Mucosa of rectum (tissue), 2 donors: Measurements from ENCODE around the gene PRR30.
A peak's percentile ranks its signal among the peaks of the same experiment; 100 is the strongest.
"Not testable (repeated sequence)": the region's sequence is repeated elsewhere in the genome, so short reads cannot be mapped to it uniquely, and the experiment has no call there.

Experiments used
- H3K27ac ChIP-seq, 2 donors: one replicate each; pipeline ENCODE4 v1.7.0; 2013; ENCODE audit warnings: inconsistent platforms in 2 of 2, low read depth in 2 of 2, low read length in 2 of 2
- H3K27me3 ChIP-seq, 2 donors: one replicate each; pipeline ENCODE4 v1.7.0; 2013; ENCODE audit warnings: low read length in 2 of 2; ENCODE audit not compliant: control insufficient read depth in 2 of 2, insufficient read depth in 2 of 2
- H3K36me3 ChIP-seq, 2 donors: one replicate each; pipeline ENCODE4 v1.7.0; 2013; ENCODE audit warnings: low read length in 2 of 2; ENCODE audit not compliant: control insufficient read depth in 2 of 2, insufficient read depth in 2 of 2
- H3K4me1 ChIP-seq, 2 donors: one replicate each; pipeline ENCODE4 v1.7.0; 2013; ENCODE audit warnings: low read length in 2 of 2, mild to moderate bottlenecking in 1 of 2; ENCODE audit not compliant: control insufficient read depth in 2 of 2, insufficient read depth in 2 of 2
- H3K4me3 ChIP-seq, 2 donors: one replicate each; pipeline ENCODE4 v1.7.0; 2013; ENCODE audit warnings: low read length in 2 of 2
- H3K9ac ChIP-seq, 2 donors: one replicate each; pipeline ENCODE4 v1.7.0; 2013; ENCODE audit warnings: low read length in 2 of 2, low read depth in 1 of 2, mild to moderate bottlenecking in 1 of 2
- H3K9me3 ChIP-seq, 2 donors: one replicate each; pipeline ENCODE4 v1.7.0; 2013; ENCODE audit warnings: low read length in 2 of 2; ENCODE audit not compliant: control insufficient read depth in 2 of 2
- donor health status: healthy.
- donor health status: Normal muscosa, but diverticular disease.

The PRR30 gene

GRCh38 chr2:27130396-27130795 is 8.8 kb downstream of the PRR30 start:
- Histone ChIP-seq H3K27me3 (no peaks in the 10 kb centered on the region), H3K36me3 (peaks cover 23 to 31% of the 10 kb centered on the region in 2 donors), H3K27ac (no peak overlapping the region), H3K9ac (no peak overlapping the region), H3K4me1 (peaks cover 15 to 18% of the 10 kb centered on the region in 2 donors), H3K4me3 (no peak overlapping the region), H3K9me3 (no peaks in the 10 kb centered on the region)

- Histone ChIP-seq H3K9ac (no peak overlapping the region), H3K36me3 (peaks cover 23 to 31% of the 10 kb centered on the region in 2 donors), H3K27me3 (no peaks in the 10 kb centered on the region), H3K27ac (no peak overlapping the region), H3K4me1 (peaks cover 15 to 16% of the 10 kb centered on the region in 2 donors), H3K9me3 (no peaks in the 10 kb centered on the region), H3K4me3 (no peak overlapping the region)
These were observed 10.3 kb downstream of the PRR30 start for GRCh38 chr2:27128668-27129571.

- Histone ChIP-seq H3K4me1 (peaks cover 12 to 15% of the 10 kb centered on the region in 2 donors), H3K36me3 (peaks cover 23 to 31% of the 10 kb centered on the region in 2 donors), H3K4me3 (no peak overlapping the region), H3K9ac (no peak overlapping the region), H3K9me3 (no peaks in the 10 kb centered on the region), H3K27ac (no peak overlapping the region), H3K27me3 (no peaks in the 10 kb centered on the region)
These were observed 11.1 kb downstream of the PRR30 start for GRCh38 chr2:27127883-27128667.

- Histone ChIP-seq H3K9ac (no peak overlapping the region), H3K4me1 (peaks cover 8 to 10% of the 10 kb centered on the region in 2 donors), H3K27ac (no peak overlapping the region), H3K36me3 (peaks cover 14 to 17% of the 10 kb centered on the region in 2 donors), H3K27me3 (peaks cover 0 to 4% of the 10 kb centered on the region in 2 donors), H3K4me3 (no peak overlapping the region), H3K9me3 (no peaks in the 10 kb centered on the region)
These were observed 12.9 kb downstream of the PRR30 start for GRCh38 chr2:27126252-27126710.

GRCh38 chr2:27125104-27125503 is 14.1 kb downstream of the PRR30 start:
- Histone ChIP-seq H3K27ac (no peak overlapping the region), H3K4me3 (no peak overlapping the region), H3K36me3 (peaks cover 6% of the 10 kb centered on the region in 2 donors), H3K9me3 (no peaks in the 10 kb centered on the region), H3K4me1 (peaks cover 8 to 10% of the 10 kb centered on the region in 2 donors), H3K27me3 (peaks cover under 1 to 5% of the 10 kb centered on the region in 2 donors), H3K9ac (no peak overlapping the region)

- Histone ChIP-seq H3K36me3 (no peaks in the 10 kb centered on the region), H3K9ac (peak within 1 kb of the TSS; percentile 32 to 58), H3K27me3 (peaks cover 10 to 15% of the 10 kb centered on the region in 2 donors), H3K4me3 (peak within 1 kb of the TSS; percentile 64 to 75), H3K4me1 (peaks cover 11 to 16% of the 10 kb centered on the region in 2 donors), H3K27ac (peak within 1 kb of the TSS in 1 of 2 donors; percentile 23), H3K9me3 (no peaks in the 10 kb centered on the region)
These were observed 15.7 kb downstream of the PRR30 start, which contains the start of gene ABHD1 for GRCh38 chr2:27123302-27124150. Gene ABHD1, plus strand, starts transcription at chr2:27123815. Its CDS starts 134 bp downstream, at chr2:27123949.

GRCh38 chr2:27122791-27123190 is 16.4 kb downstream of the PRR30 start:
- peaks cover 17 to 21% of the 10 kb centered on the region in 2 donors for H3K27me3 ChIP-seq
- H3K9me3 ChIP-seq = no peaks in the 10 kb centered on the region
- H3K4me3 ChIP-seq = peak overlapping the region in 1 of 2 donors; percentile 75
- H3K4me1 ChIP-seq = peaks cover 14 to 17% of the 10 kb centered on the region in 2 donors
- H3K36me3 ChIP-seq = no peaks in the 10 kb centered on the region
- no peak overlapping the region for H3K27ac ChIP-seq
- H3K9ac ChIP-seq = no peak overlapping the region

GRCh38 chr2:27121906-27122305 is 17.3 kb downstream of the PRR30 start:
- Histone ChIP-seq H3K27me3 (peaks cover 17 to 21% of the 10 kb centered on the region in 2 donors), H3K27ac (no peak overlapping the region), H3K4me3 (no peak overlapping the region), H3K9me3 (no peaks in the 10 kb centered on the region), H3K9ac (no peak overlapping the region), H3K36me3 (no peaks in the 10 kb centered on the region), H3K4me1 (peaks cover 14 to 17% of the 10 kb centered on the region in 2 donors)

- peak overlapping the region; percentile 53 to 60 for H3K4me3 ChIP-seq
- peaks cover 14 to 17% of the 10 kb centered on the region in 2 donors for H3K4me1 ChIP-seq
- not testable (repeated sequence) for H3K36me3 ChIP-seq, H3K9me3 ChIP-seq, H3K9ac ChIP-seq, H3K27ac ChIP-seq
- peaks cover 21% of the 10 kb centered on the region in 2 donors for H3K27me3 ChIP-seq
These were observed 19.9 kb downstream of the PRR30 start for GRCh38 chr2:27119330-27119670.
